ENCODE results near the gene NRF1. TPM values are rescaled to one million over a fixed set of nuclear protein-coding genes. Genes with fewer than 3 reads are reported as not detected.
"Not testable (repeated sequence)": the region's sequence is repeated elsewhere in the genome, so short reads cannot be mapped to it uniquely, and the experiment has no call there.

NRF1 gene
- total and polyA plus RNA-seq, 2 of the 8 experiments (the other 6 are each of a cell fraction or from before 2014, with no cell fraction given), result 18.2 to 21.4 TPM

GRCh38 chr7:129794461-129794860, 182.9 kb downstream of the NRF1 start:
- not testable (repeated sequence) for H3K4ac ChIP-seq (replicated peaks; ENCODE audit: insufficient read length, low read depth, low read length); H4K5ac ChIP-seq (ENCODE audit: insufficient read length, low read depth, low read length); H2AK5ac ChIP-seq (ENCODE audit: low read depth, low read length); H3K18ac ChIP-seq (ENCODE audit: extremely low read depth, low read length); H3K14ac ChIP-seq (ENCODE audit: insufficient read length); H3K56ac ChIP-seq (replicated peaks; ENCODE audit: insufficient read length, low read depth, low read length); FAIRE-seq; H4K91ac ChIP-seq (replicated peaks; ENCODE audit: insufficient read length, low read length); H2BK5ac ChIP-seq (ENCODE audit: low read depth, low read length); H3K23ac ChIP-seq (ENCODE audit: insufficient read length); H3K79me2 ChIP-seq (ENCODE audit: control insufficient read depth in 1 of 2, insufficient read depth in 2 of 2, low read length in 2 of 2); H3K9ac ChIP-seq (replicated peaks in 1 of 4; ENCODE audit: extremely low read depth in 1 of 4, low read depth in 3 of 4, low read length in 3 of 4); H3K23me2 ChIP-seq (ENCODE audit: low read depth, low read length); H2BK15ac ChIP-seq (ENCODE audit: low read length); H3K36me3 ChIP-seq (ENCODE audit: control insufficient read depth in 2 of 4, insufficient read depth in 4 of 4, low read length in 3 of 4); H3K79me1 ChIP-seq (ENCODE audit: low read depth, low read length); H4K20me1 ChIP-seq (replicated peaks in 1 of 2; ENCODE audit: control insufficient read depth in 1 of 2, insufficient read depth in 2 of 2, low read length in 2 of 2); DNase-seq (ENCODE audit: low read depth in 1 of 2, low spot score in 2 of 2); H2BK120ac ChIP-seq (replicated peaks; ENCODE audit: low read depth, low read length); H2AFZ ChIP-seq (ENCODE audit: low read length); H3K27ac ChIP-seq (ENCODE audit: low read depth, low read length); H2BK12ac ChIP-seq (ENCODE audit: low read depth, low read length); H4K8ac ChIP-seq (ENCODE audit: extremely low read depth, insufficient read depth, low read length); H2BK20ac ChIP-seq (ENCODE audit: low read length); H3K4me2 ChIP-seq (ENCODE audit: insufficient read depth in 1 of 2, low read depth in 2 of 2, low read length in 2 of 2); H3K4me3 ChIP-seq (ENCODE audit: extremely low read depth in 1 of 4, insufficient read depth in 2 of 4, low read depth in 3 of 4, low read length in 4 of 4); H3K9me3 ChIP-seq (ENCODE audit: insufficient read depth in 2 of 2, low read depth in 1 of 2, low read length in 1 of 2)
- Histone ChIP-seq H3K4me1 (replicated peaks in 1 of 4; ENCODE audit: control insufficient read depth in 3 of 4, insufficient read depth in 4 of 4, low read length in 3 of 4) (peaks cover 0 to 13% (median 5%) of the 10 kb centered on the region in 4 experiments; a peak in 5 of 7 replicates), H3K27me3 (replicated peaks in 1 of 4; ENCODE audit: control insufficient read depth in 3 of 4, extremely low read depth in 1 of 4, insufficient read depth in 3 of 4, low read length in 3 of 4) (peaks cover 0 to 17% (median 11%) of the 10 kb centered on the region in 4 experiments; a peak in 6 of 7 replicates)
- CTCF ChIA-PET (ENCODE audit: partially characterized antibody), result interaction anchor here (0.9 to 7.7 kb wide), 2 partner anchors 32 to 59 kb away, joined by 3 to 59 read pairs; no protein-coding TSS in a partner anchor
- WGBS, 2 experiments (ENCODE audit: extremely low coverage in 1 of 2, insufficient coverage in 1 of 2, insufficient read length in 1 of 2, insufficient replicate concordance in 2 of 2, low coverage in 1 of 2, low lambda C conversion rate in 2 of 2, missing lambda C conversion rate in 1 of 2), result 91% methylated on average over 9 of the region's 9 CpGs; no CpG with 5 or more reads in 1 of the 2 experiments
- POLR2A ChIA-PET (ENCODE audit: partially characterized antibody), result interaction anchor here (1.3 to 1.8 kb wide), 2 partner anchors 13 to 18 kb away, joined by 6 to 8 read pairs; no protein-coding TSS in a partner anchor
